Measurements from ENCODE around the gene KCNQ4.

DNA sequence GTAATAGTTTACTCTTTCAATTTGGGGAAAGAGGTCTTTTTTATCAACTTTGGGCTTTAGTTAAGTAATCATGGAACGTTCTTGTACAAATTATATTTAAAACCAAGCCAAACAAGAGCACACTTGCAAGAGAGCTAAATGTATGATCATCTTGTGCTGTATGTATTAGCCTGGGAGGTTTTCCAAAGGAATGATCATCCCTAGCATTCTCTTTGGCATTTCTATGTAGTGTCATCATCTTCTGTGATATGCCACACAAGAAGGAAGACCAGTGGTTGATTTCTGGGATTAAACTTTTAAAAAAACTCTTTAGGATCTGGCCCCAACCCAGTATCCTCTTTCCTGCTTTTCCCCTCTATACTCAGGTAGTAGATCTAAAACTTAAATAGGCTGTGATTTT, 38.4 kb upstream of the KCNQ4 start:
- TF ChIP-seq POLR2A (IDR thresholded peaks at IDR 0.05; ENCODE audit: low read length) (no peak), GATA1 (IDR thresholded peaks at IDR 0.05; ENCODE audit: low read depth, low read length) (no peak)
